HG03139 (cell line): Measurements from ENCODE around the gene SAMD4A.
A peak's percentile ranks its signal among the peaks of the same experiment; 100 is the strongest.

Source experiments
- ATAC-seq: cut with Tn5 transposase; IDR thresholded peaks from one replicate; pipeline ENCODE4 v1.9.1; 2021; ENCODE audit not compliant: unreplicated experiment

The SAMD4A gene

GRCh38 chr14:54564868-54565784 is 1.8 kb upstream of the SAMD4A start:
- ATAC-seq, result peak; percentile 29

GRCh38 chr14:54565785-54566409 is 1.0 kb upstream of the SAMD4A start:
- ATAC-seq, result peak; percentile 45

GRCh38 chr14:54567224-54567638 is 303 bp downstream of the SAMD4A start:
- ATAC-seq, result no peak

GRCh38 chr14:54567639-54568561 is 972 bp downstream of the SAMD4A start:
- no peak for ATAC-seq

GRCh38 chr14:54568821-54569595 is 2.1 kb downstream of the SAMD4A start:
- no peak for ATAC-seq

- ATAC-seq, result no peak
Measured at GRCh38 chr14:54570047-54570446, 3.1 kb downstream of the SAMD4A start.

- ATAC-seq, result no peak
Measured at GRCh38 chr14:54570631-54571415, 3.9 kb downstream of the SAMD4A start.

- no peak for ATAC-seq
Measured at GRCh38 chr14:54572316-54572715, 5.4 kb downstream of the SAMD4A start.

- ATAC-seq, result no peak
Measured at GRCh38 chr14:54574528-54574927, 7.6 kb downstream of the SAMD4A start.

- no peak for ATAC-seq
Measured at GRCh38 chr14:54577494-54577893, 10.6 kb downstream of the SAMD4A start.

GRCh38 chr14:54577977-54578376 is 11.0 kb downstream of the SAMD4A start:
- no peak for ATAC-seq

- no peak for ATAC-seq
Measured at GRCh38 chr14:54579621-54580020, 12.7 kb downstream of the SAMD4A start.

GRCh38 chr14:54580933-54581332 is 14.0 kb downstream of the SAMD4A start:
- ATAC-seq, result no peak

- ATAC-seq, result no peak
Measured at GRCh38 chr14:54582334-54582733, 15.4 kb downstream of the SAMD4A start.

GRCh38 chr14:54584097-54584496 is 17.2 kb downstream of the SAMD4A start:
- ATAC-seq, result no peak

- no peak for ATAC-seq
Measured at GRCh38 chr14:54585214-54585613, 18.3 kb downstream of the SAMD4A start.

GRCh38 chr14:54589076-54589475 is 22.1 kb downstream of the SAMD4A start:
- ATAC-seq, result no peak

- no peak for ATAC-seq
Measured at GRCh38 chr14:54589843-54590242, 22.9 kb downstream of the SAMD4A start.

GRCh38 chr14:54590481-54590880 is 23.6 kb downstream of the SAMD4A start:
- ATAC-seq, result no peak

GRCh38 chr14:54591461-54591860 is 24.5 kb downstream of the SAMD4A start:
- no peak for ATAC-seq
